Suprapubic skin (tissue), 4 donors: ENCODE results near the gene OR52L1. TPM values are rescaled to one million over a fixed set of nuclear protein-coding genes. Genes with fewer than 3 reads are reported as not detected.
"Not testable (repeated sequence)": the region's sequence is repeated elsewhere in the genome, so short reads cannot be mapped to it uniquely, and the experiment has no call there.

Experiments used
- DNase-seq, 2 donors: peaks; one replicate each; pipeline ENCODE4 v3.0.0-alpha.2; 2019; ENCODE audit warnings: low spot score in 2 of 2
- H3K27ac ChIP-seq: fragments of 200-600 bp; sonication (generic); one replicate; pipeline ENCODE4 v1.5.1; 2019
- H3K27me3 ChIP-seq: fragments of 200-600 bp; sonication (generic); one replicate; pipeline ENCODE4 v1.5.1; 2019
- H3K36me3 ChIP-seq: fragments of 200-600 bp; sonication (generic); one replicate; pipeline ENCODE4 v1.5.1; 2019
- H3K4me1 ChIP-seq: fragments of 200-600 bp; sonication (generic); one replicate; pipeline ENCODE4 v1.5.1; 2019
- H3K4me3 ChIP-seq: fragments of 200-600 bp; sonication (generic); one replicate; pipeline ENCODE4 v1.5.1; 2019; ENCODE audit warnings: mild to moderate bottlenecking
- H3K9me3 ChIP-seq: fragments of 200-600 bp; sonication (generic); one replicate; pipeline ENCODE4 v1.5.1; 2019
- EP300 ChIP-seq: sonication (generic); formaldehyde crosslinking; IDR thresholded peaks from one replicate; pipeline ENCODE4 v1.6.1; 2017; ENCODE audit warnings: antibody characterized with exemption
- POLR2A ChIP-seq, 2 donors: fragments of 450-650 bp; IDR thresholded peaks; one replicate each; pipeline ENCODE4 v1.6.1; 2017; ENCODE audit warnings: antibody characterized with exemption in 2 of 2, mild to moderate bottlenecking in 2 of 2, moderate library complexity in 2 of 2
- POLR2AphosphoS5 ChIP-seq, 3 donors: sonication (generic); formaldehyde crosslinking; IDR thresholded peaks; one replicate each; pipeline ENCODE4 v1.6.1; 2017; ENCODE audit warnings: antibody characterized with exemption in 3 of 3
- WGBS: methylation state at CpG from one replicate; pipeline ENCODE4 v1.1.5; 2018; 5-methylcytosine and 5-hydroxymethylcytosine counted together
- total RNA-seq, 4 donors: library from RNA; depleted of rRNA; stranded (reverse); fragments of >200 nt; gene quantifications; one replicate each; pipeline ENCODE4 v1.1.0, GENCODE V29; 2016
- TF ChIP-seq, protein P1 (sequence below), 2 donors: fragments of 200-600 bp in 1 of 2; fragments of 450-650 bp in 1 of 2; sonication (generic) in 1 of 2; IDR thresholded peaks; one replicate each; pipeline ENCODE4 v1.5.1; 2016 to 2019; ENCODE audit warnings: antibody characterized with exemption in 2 of 2, mild to moderate bottlenecking in 1 of 2, moderate library complexity in 1 of 2

Gene OR52L1
- total RNA-seq, 4 donors from 2014 or later, result not detected

DNA sequence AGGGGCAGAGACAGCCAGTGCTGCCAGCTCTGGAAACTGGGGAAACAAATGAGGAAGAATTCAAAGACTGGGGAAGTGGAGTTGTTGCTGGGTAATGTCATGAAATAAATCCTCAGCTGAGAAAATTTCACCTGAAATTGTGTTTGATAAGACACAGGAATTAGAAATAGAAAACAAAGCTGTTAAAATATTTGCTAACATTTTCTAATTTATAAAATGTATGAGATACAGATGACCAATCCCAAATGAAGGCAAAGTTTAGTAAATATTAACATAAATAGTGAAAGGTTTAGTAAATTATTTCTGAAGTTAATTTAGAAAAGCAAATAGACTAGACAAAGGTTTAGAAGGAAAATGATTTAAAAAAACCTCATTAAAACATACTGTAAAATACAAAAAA is 18.4 kb downstream of the OR52L1 start, which contains the start of gene OR56A5:
OR56A5 (minus strand) TSS at position 101 of the 400 bp plus-strand sequence; CDS start at position 101, 0 bp downstream.
- DNase-seq, result no peak
- Histone ChIP-seq H3K9me3 (peaks cover 9% of the 10 kb centered on the region), H3K4me3 (no peak within 1 kb of the TSS), H3K4me1 (no peaks in the 10 kb centered on the region), H3K36me3 (no peaks in the 10 kb centered on the region), H3K27ac (no peak within 1 kb of the TSS), H3K27me3 (no peaks in the 10 kb centered on the region)
- no peak for TF ChIP-seq EP300
- TF ChIP-seq POLR2AphosphoS5 (IDR thresholded peaks at IDR 0.05), result no peak
- TF ChIP-seq, protein P1, sequence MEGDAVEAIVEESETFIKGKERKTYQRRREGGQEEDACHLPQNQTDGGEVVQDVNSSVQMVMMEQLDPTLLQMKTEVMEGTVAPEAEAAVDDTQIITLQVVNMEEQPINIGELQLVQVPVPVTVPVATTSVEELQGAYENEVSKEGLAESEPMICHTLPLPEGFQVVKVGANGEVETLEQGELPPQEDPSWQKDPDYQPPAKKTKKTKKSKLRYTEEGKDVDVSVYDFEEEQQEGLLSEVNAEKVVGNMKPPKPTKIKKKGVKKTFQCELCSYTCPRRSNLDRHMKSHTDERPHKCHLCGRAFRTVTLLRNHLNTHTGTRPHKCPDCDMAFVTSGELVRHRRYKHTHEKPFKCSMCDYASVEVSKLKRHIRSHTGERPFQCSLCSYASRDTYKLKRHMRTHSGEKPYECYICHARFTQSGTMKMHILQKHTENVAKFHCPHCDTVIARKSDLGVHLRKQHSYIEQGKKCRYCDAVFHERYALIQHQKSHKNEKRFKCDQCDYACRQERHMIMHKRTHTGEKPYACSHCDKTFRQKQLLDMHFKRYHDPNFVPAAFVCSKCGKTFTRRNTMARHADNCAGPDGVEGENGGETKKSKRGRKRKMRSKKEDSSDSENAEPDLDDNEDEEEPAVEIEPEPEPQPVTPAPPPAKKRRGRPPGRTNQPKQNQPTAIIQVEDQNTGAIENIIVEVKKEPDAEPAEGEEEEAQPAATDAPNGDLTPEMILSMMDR (IDR thresholded peaks at IDR 0.05), result no peak
- TF ChIP-seq POLR2A (IDR thresholded peaks at IDR 0.05), result no peak

- 85% methylated on average over 3 of the region's 3 CpGs for WGBS
- Histone ChIP-seq H3K4me1 (no peaks in the 10 kb centered on the region), H3K36me3 (no peaks in the 10 kb centered on the region), H3K27me3 (no peaks in the 10 kb centered on the region), H3K9me3 (peaks cover 10% of the 10 kb centered on the region), H3K4me3 (no peak overlapping the region), H3K27ac (no peak overlapping the region)
- TF ChIP-seq, protein P1 (IDR thresholded peaks at IDR 0.05), result no peak
- TF ChIP-seq POLR2A (IDR thresholded peaks at IDR 0.05), result no peak
- TF ChIP-seq EP300, result no peak
- no peak for TF ChIP-seq POLR2AphosphoS5 (IDR thresholded peaks at IDR 0.05)
- no peak for DNase-seq
Measured at GRCh38 chr11:5967708-5968107, 19.1 kb downstream of the OR52L1 start.

DNA sequence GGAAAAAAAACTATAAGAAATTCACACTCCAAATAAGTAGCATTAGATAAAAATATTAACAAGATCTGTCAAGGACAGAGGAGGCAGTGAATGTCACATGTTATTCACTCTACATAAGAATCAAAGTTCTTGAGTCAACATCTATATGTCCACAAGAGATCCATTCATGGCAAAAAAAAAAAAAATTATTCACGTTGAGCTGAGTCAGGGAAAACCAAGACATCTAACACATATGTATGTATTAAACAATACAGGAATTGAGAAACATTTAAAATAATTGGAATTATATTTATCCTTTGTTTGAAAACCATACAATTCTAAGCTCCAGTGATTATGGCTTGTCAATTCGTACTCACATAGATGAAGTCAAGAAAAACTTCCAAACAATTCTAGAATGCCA is 19.8 kb downstream of the OR52L1 start:
- Histone ChIP-seq H3K4me3 (no peak overlapping the region), H3K36me3 (no peaks in the 10 kb centered on the region), H3K27ac (no peak overlapping the region), H3K4me1 (no peaks in the 10 kb centered on the region), H3K9me3 (peaks cover 10% of the 10 kb centered on the region), H3K27me3 (no peaks in the 10 kb centered on the region)
- TF ChIP-seq, protein P1 (IDR thresholded peaks at IDR 0.05), result no peak
- TF ChIP-seq POLR2A (IDR thresholded peaks at IDR 0.05) (no peak), POLR2AphosphoS5 (IDR thresholded peaks at IDR 0.05) (no peak), EP300 (no peak)
- 77% methylated on average over 2 of the region's 2 CpGs for WGBS
- DNase-seq, result no peak

DNA sequence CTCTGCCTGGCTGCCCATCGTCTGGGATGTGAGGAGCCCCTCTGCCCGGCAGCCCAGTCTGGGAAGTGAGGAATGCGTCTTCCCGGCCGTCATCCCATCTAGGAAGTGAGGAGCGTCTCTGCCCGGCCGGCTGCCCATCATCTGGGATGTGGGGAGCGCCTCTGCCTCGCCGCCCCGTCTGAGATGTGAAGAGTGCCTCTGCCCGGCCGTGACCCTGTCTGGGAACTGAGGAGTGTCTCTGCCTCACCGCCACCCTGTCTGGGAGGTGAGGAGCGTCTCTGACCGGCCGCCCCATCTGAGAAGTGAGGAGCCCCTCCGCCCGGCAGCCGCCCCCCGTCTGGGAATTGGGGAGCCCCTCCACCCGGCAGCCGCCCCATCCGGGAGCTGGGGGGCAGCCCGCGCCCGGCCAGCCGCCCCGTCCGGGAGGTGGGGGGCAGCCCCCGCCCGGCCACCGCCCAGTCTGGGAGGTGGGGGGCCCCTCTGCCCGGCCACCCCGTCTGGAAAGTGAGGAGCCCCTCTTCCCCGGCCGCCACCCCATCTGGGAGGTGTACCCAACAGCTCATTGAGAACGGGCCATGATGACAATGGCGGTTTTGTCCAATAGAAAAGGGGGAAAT is 26.0 kb downstream of the OR52L1 start:
- 96% methylated on average over 7 of the region's 40 CpGs for whole genome bisulfite sequencing
- H3K4me1 ChIP-seq, result not testable (repeated sequence)

DNA sequence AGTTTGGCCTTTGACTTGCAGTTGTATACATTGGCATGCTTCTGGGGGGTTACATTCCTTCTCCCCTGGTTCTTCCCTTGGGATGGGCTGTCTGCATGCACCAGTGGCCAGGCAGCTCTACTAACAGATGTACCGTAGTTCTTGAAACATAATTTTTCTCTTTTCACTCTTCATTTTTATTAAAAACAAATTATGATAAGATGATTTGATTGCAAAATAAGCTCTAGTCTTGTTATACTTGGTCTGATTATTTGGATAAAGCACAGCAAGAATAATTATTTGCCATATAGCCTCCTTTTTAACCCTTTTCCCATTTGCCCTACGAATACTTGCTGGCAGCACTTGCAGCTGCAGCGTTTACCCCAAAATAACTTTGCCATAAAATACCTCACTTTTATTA is 31.2 kb downstream of the OR52L1 start:
- Histone ChIP-seq H3K36me3 (no peaks in the 10 kb centered on the region), H3K4me1 (no peaks in the 10 kb centered on the region), H3K27me3 (no peaks in the 10 kb centered on the region), H3K9me3 (no peaks in the 10 kb centered on the region), H3K27ac (no peak overlapping the region), H3K4me3 (no peak overlapping the region)
- TF ChIP-seq, protein P1 (IDR thresholded peaks at IDR 0.05), result no peak
- no peak for TF ChIP-seq EP300
- TF ChIP-seq POLR2AphosphoS5 (IDR thresholded peaks at IDR 0.05), result no peak
- TF ChIP-seq POLR2A (IDR thresholded peaks at IDR 0.05), result no peak
- DNase-seq, result no peak
- 93% methylated on average over 3 of the region's 3 CpGs for WGBS

More for the DNA sequence above, 26.0 kb downstream of the OR52L1 start:
- not testable (repeated sequence) for H3K27me3 ChIP-seq, H3K9me3 ChIP-seq, H3K4me3 ChIP-seq, H3K27ac ChIP-seq, H3K36me3 ChIP-seq
- DNase-seq, result peak in 1 of 2 donors; percentile 72

- 82% methylated on average over 3 of the region's 3 CpGs for WGBS
Measured at GRCh38 chr11:5941951-5942350, 44.8 kb downstream of the OR52L1 start, which contains the start of gene OR56A3. OR56A3 (plus strand) TSS chr11:5942251; CDS start chr11:5947347, 5,096 bp downstream.

More at GRCh38 chr11:5941951-5942350, 44.8 kb downstream of the OR52L1 start, which contains the start of gene OR56A3:
- no peak for DNase-seq
- Histone ChIP-seq H3K27ac (no peak within 1 kb of the TSS), H3K27me3 (no peaks in the 10 kb centered on the region), H3K36me3 (no peaks in the 10 kb centered on the region), H3K4me3 (no peak within 1 kb of the TSS), H3K9me3 (peaks cover 6% of the 10 kb centered on the region), H3K4me1 (no peaks in the 10 kb centered on the region)
- TF ChIP-seq EP300 (no peak), POLR2AphosphoS5 (IDR thresholded peaks at IDR 0.05) (no peak), POLR2A (IDR thresholded peaks at IDR 0.05) (no peak)
- TF ChIP-seq, protein P1 (IDR thresholded peaks at IDR 0.05), result no peak
